Esophagus (tissue), 2 donors: ENCODE results near the gene TNF. TPM values are rescaled to one million over a fixed set of nuclear protein-coding genes. Genes with fewer than 3 reads are reported as not detected.
"Not testable (repeated sequence)": the region's sequence is repeated elsewhere in the genome, so short reads cannot be mapped to it uniquely, and the experiment has no call there.

Experiments
- H3K27ac ChIP-seq, 2 donors: one replicate each; pipeline ENCODE4 v1.5.1; 2013; ENCODE audit warnings: low read depth in 2 of 2, mild to moderate bottlenecking in 2 of 2, inconsistent platforms in 1 of 2, low read length in 1 of 2, moderate library complexity in 1 of 2
- H3K27me3 ChIP-seq, 2 donors: one replicate each; pipeline ENCODE4 v1.6.1; 2013; ENCODE audit warnings: low read length in 2 of 2, control low read depth in 1 of 2, mild to moderate bottlenecking in 1 of 2; ENCODE audit not compliant: insufficient read depth in 2 of 2, control insufficient read depth in 1 of 2
- H3K36me3 ChIP-seq, 2 donors: one replicate each; pipeline ENCODE4 v1.6.1; 2013; ENCODE audit warnings: low read length in 1 of 2; ENCODE audit not compliant: control insufficient read depth in 2 of 2, insufficient read depth in 2 of 2
- H3K4me1 ChIP-seq, 2 donors: one replicate each; pipeline ENCODE4 v1.6.1; 2013; ENCODE audit warnings: low read length in 1 of 2; ENCODE audit not compliant: control insufficient read depth in 2 of 2, insufficient read depth in 2 of 2
- H3K4me3 ChIP-seq, 2 donors: one replicate each; pipeline ENCODE4 v1.5.1; 2013; ENCODE audit warnings: low read length in 2 of 2, mild to moderate bottlenecking in 2 of 2, low read depth in 1 of 2, moderate library complexity in 1 of 2
- H3K9me3 ChIP-seq, 2 donors: one replicate each; pipeline ENCODE4 v1.6.1; 2013; ENCODE audit warnings: mild to moderate bottlenecking in 2 of 2, low read depth in 1 of 2, low read length in 1 of 2, moderate library complexity in 1 of 2; ENCODE audit not compliant: control insufficient read depth in 2 of 2, insufficient read depth in 1 of 2
- WGBS, 2 donors: extraction: QIAGEN DNeasy Blood & Tissue Kit; methylation state at CpG; one replicate each; pipeline ENCODE4 v1.1.7; 2013; 5-methylcytosine and 5-hydroxymethylcytosine counted together
- polyA plus RNA-seq, 2 donors: library from polyadenylated mRNA; stranded (reverse); fragments of 200-250 nt; gene quantifications; one replicate each; pipeline ENCODE4 v1.2.3, GENCODE V29; 2013
- donor health status: healthy with polysubstance abuse.
- donor health status: Bipolar disorder and iron deficiency.

Gene TNF
- polyA plus RNA-seq, 2 donors, result 0.71 to 2.4 TPM

- no peak within 1 kb of the TSS for H3K4me3 ChIP-seq
- H3K27ac ChIP-seq, result peak within 1 kb of the TSS in 1 of 2 donors; percentile 18
- H3K4me1 ChIP-seq, result peaks cover 0 to 4% of the 10 kb centered on the region in 2 donors
These were observed 10.6 kb downstream of the TNF start, which contains the start of gene LST1 for GRCh38 chr6:31586008-31586407. LST1 (plus strand) TSS chr6:31586277; CDS start chr6:31587300, 1,023 bp downstream.

GRCh38 chr6:31586599-31587281, 11.4 kb downstream of the TNF start:
- Histone ChIP-seq H3K36me3 (no peaks in the 10 kb centered on the region), H3K4me3 (no peak overlapping the region), H3K4me1 (peaks cover 0 to under 1% of the 10 kb centered on the region in 2 donors), H3K27ac (peak overlapping the region in 1 of 2 donors; percentile 18), H3K9me3 (no peaks in the 10 kb centered on the region), H3K27me3 (no peaks in the 10 kb centered on the region)
- WGBS, 2 donors, result 58 to 59% methylated on average over 9 of the region's 9 CpGs

More at GRCh38 chr6:31586008-31586407, 10.6 kb downstream of the TNF start, which contains the start of gene LST1:
- H3K36me3 ChIP-seq, result no peaks in the 10 kb centered on the region
- no peaks in the 10 kb centered on the region for H3K27me3 ChIP-seq
- WGBS, 2 donors, result 60 to 61% methylated on average over 1 of the region's 1 CpG
- H3K9me3 ChIP-seq, result no peaks in the 10 kb centered on the region

GRCh38 chr6:31587791-31588777, 12.7 kb downstream of the TNF start:
- H3K36me3 ChIP-seq, result no peaks in the 10 kb centered on the region
- no peaks in the 10 kb centered on the region for H3K27me3 ChIP-seq
- H3K4me1 ChIP-seq, result no peaks in the 10 kb centered on the region
- no peaks in the 10 kb centered on the region for H3K9me3 ChIP-seq
- H3K27ac ChIP-seq, result no peak overlapping the region
- no peak overlapping the region for H3K4me3 ChIP-seq
- WGBS, 2 donors, result 65 to 70% methylated on average over 12 of the region's 12 CpGs

- H3K36me3 ChIP-seq, result no peaks in the 10 kb centered on the region
- WGBS, 2 donors, result 55 to 60% methylated on average over 9 of the region's 9 CpGs
- no peak overlapping the region for H3K4me3 ChIP-seq
- H3K27me3 ChIP-seq, result no peaks in the 10 kb centered on the region
- H3K27ac ChIP-seq, result no peak overlapping the region
- H3K9me3 ChIP-seq, result no peaks in the 10 kb centered on the region
- H3K4me1 ChIP-seq, result no peaks in the 10 kb centered on the region
These were observed 13.7 kb downstream of the TNF start for GRCh38 chr6:31588871-31589650.

GRCh38 chr6:31590691-31591090, 15.3 kb downstream of the TNF start:
- not testable (repeated sequence) for H3K27me3 ChIP-seq, H3K4me1 ChIP-seq, H3K9me3 ChIP-seq, H3K27ac ChIP-seq, H3K36me3 ChIP-seq, H3K4me3 ChIP-seq
- WGBS, 2 donors, result 78 to 88% methylated on average over 5 of the region's 5 CpGs

GRCh38 chr6:31592396-31592771, 17.0 kb downstream of the TNF start:
- Histone ChIP-seq H3K4me3 (no peak overlapping the region), H3K27me3 (no peaks in the 10 kb centered on the region), H3K27ac (no peak overlapping the region), H3K4me1 (no peaks in the 10 kb centered on the region), H3K36me3 (no peaks in the 10 kb centered on the region), H3K9me3 (no peaks in the 10 kb centered on the region)
- 90% methylated on average over 7 of the region's 7 CpGs for WGBS, 2 donors

GRCh38 chr6:31597006-31597405, 21.6 kb downstream of the TNF start:
- Histone ChIP-seq H3K27ac (no peak overlapping the region), H3K9me3 (no peaks in the 10 kb centered on the region), H3K4me3 (no peak overlapping the region), H3K36me3 (no peaks in the 10 kb centered on the region), H3K4me1 (no peaks in the 10 kb centered on the region), H3K27me3 (no peaks in the 10 kb centered on the region)
- 31 to 42% methylated on average over 2 of the region's 2 CpGs for WGBS, 2 donors

GRCh38 chr6:31607317-31607716, 32.0 kb downstream of the TNF start:
- Histone ChIP-seq H3K27ac (no peak overlapping the region), H3K27me3 (no peaks in the 10 kb centered on the region), H3K4me3 (no peak overlapping the region), H3K9me3 (no peaks in the 10 kb centered on the region), H3K4me1 (no peaks in the 10 kb centered on the region), H3K36me3 (no peaks in the 10 kb centered on the region)
- 76 to 87% methylated on average over 1 of the region's 1 CpG for WGBS, 2 donors
